ENCODE data around the gene WNT4.

WNT4 gene

DNA sequence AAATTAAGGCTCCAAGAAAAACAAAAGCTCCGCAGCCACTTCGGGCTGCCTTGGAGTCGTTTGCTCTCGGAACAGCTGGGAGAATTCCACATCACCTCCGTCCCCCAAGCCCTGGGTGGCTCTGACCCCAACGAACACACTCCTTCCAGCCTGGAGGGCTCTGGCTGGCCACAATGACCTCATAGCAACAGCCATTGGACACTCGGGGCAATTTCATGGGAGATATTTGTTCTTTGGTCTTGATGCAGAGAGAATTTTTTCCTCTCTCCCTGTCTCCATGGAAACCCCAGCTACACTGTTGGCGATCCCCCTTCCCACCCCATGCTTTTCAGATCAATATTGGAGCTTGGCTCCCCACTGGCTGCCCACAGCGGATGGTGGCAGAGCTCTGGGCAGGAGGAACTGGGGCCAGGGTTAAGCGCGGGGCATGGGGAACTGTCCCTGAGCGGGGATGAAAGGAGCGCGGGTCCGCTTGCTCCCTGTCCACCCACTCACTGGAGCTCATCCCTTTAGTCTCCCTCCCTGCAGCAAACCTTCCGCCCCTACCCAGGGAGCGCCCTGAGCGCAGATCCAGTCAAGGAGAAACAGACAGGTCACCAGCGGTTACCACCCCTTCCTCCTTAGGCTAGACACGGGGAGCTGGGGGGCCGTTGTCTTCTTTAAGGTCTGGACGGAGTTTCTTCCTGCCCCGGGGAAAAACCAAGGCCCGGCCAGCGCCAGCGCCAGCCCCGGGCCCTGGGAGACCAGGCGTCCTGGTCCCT is 1.2 kb downstream of the WNT4 start:
- H3K9me3 ChIP-seq (ENCODE audit: insufficient read depth, low read length, severe bottlenecking), result no peaks in the 10 kb centered on the region
- no peak for DNase-seq
- H3K9ac ChIP-seq (ENCODE audit: low read depth, low read length), result no peak overlapping the region
- no peaks in the 10 kb centered on the region for H3K27me3 ChIP-seq (ENCODE audit: insufficient read depth, low read length, poor library complexity)
- no peak overlapping the region for H3K4me3 ChIP-seq (ENCODE audit: low read depth in 1 of 2, low read length in 2 of 2)
- no peak for ATAC-seq (ENCODE audit: insufficient read depth, low read depth)
- H3K36me3 ChIP-seq (ENCODE audit: insufficient read depth, low read length), result no peaks in the 10 kb centered on the region
- H3K4me1 ChIP-seq (ENCODE audit: insufficient read depth, low read length), result no peaks in the 10 kb centered on the region
- H2AFZ ChIP-seq (ENCODE audit: low read depth, low read length), result no peak overlapping the region
- H4K20me1 ChIP-seq (ENCODE audit: insufficient read depth, low read length), result peaks cover 32% of the 10 kb centered on the region
- no peak overlapping the region for H3K4me2 ChIP-seq (ENCODE audit: insufficient read depth, low read length)
- TF ChIP-seq, protein P1, sequence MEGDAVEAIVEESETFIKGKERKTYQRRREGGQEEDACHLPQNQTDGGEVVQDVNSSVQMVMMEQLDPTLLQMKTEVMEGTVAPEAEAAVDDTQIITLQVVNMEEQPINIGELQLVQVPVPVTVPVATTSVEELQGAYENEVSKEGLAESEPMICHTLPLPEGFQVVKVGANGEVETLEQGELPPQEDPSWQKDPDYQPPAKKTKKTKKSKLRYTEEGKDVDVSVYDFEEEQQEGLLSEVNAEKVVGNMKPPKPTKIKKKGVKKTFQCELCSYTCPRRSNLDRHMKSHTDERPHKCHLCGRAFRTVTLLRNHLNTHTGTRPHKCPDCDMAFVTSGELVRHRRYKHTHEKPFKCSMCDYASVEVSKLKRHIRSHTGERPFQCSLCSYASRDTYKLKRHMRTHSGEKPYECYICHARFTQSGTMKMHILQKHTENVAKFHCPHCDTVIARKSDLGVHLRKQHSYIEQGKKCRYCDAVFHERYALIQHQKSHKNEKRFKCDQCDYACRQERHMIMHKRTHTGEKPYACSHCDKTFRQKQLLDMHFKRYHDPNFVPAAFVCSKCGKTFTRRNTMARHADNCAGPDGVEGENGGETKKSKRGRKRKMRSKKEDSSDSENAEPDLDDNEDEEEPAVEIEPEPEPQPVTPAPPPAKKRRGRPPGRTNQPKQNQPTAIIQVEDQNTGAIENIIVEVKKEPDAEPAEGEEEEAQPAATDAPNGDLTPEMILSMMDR (IDR thresholded peaks at IDR 0.05; ENCODE audit: borderline replicate concordance, extremely low read depth, low read length, poor library complexity, severe bottlenecking), result no peak
- no peak for TF ChIP-seq EZH2 (IDR thresholded peaks at IDR 0.05; ENCODE audit: borderline replicate concordance, low read depth, low read length, severe bottlenecking)
- no peaks in the 10 kb centered on the region for H3K79me2 ChIP-seq (ENCODE audit: insufficient read depth, low read length)
- H3K27ac ChIP-seq (ENCODE audit: low read length), result no peak overlapping the region

DNA sequence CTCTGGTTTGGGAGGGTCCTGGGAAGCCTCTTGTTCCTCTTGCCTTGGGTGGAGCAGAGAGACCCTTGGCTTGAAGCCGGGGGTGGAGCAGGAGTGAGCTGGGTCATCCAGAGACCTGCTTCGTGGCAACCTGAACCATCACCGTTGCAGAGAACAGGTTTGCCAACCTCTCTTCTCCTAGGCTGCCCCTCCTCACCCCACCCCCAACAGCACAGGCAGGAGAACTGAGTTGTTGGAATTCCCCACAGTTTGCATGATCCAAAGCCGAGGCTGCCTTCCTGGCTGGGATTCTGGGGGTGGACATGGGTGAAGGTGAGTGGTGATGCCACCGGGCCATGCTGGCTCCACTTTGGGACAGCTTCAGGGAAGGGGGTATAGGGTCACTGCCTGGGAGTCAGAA is 2.2 kb downstream of the WNT4 start:
- H3K9ac ChIP-seq (ENCODE audit: low read depth, low read length), result no peak overlapping the region

DNA sequence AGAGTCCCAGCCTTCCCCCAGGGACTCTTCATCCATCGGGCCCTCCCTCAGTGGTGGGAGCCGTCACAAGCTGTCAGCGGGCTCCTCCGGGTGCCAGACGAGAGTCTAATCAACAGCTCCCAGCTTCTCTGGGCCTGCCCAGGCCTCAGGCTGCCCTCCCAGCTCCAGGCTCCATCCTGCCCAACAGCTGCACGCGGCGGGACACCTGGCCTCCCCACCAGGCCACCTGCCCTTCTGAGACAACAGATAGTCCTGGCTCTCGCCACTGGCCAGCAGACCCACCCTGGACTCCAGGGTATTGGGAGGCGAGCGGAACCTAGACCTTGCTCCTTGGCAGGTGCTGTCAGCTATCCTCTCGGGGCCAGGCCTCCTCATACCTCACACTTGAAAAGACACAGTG is 3.1 kb downstream of the WNT4 start:
- no peaks in the 10 kb centered on the region for H3K36me3 ChIP-seq (ENCODE audit: insufficient read depth, low read length)
- no peak overlapping the region for H3K9ac ChIP-seq (ENCODE audit: low read depth, low read length)
- H3K4me1 ChIP-seq (ENCODE audit: insufficient read depth, low read length), result no peaks in the 10 kb centered on the region
- no peaks in the 10 kb centered on the region for H3K9me3 ChIP-seq (ENCODE audit: insufficient read depth, low read length, severe bottlenecking)
- no peak for DNase-seq
- H3K27ac ChIP-seq (ENCODE audit: low read length), result no peak overlapping the region
- no peaks in the 10 kb centered on the region for H3K27me3 ChIP-seq (ENCODE audit: insufficient read depth, low read length, poor library complexity)
- no peak for ATAC-seq (ENCODE audit: insufficient read depth, low read depth)
- H3K4me2 ChIP-seq (ENCODE audit: insufficient read depth, low read length), result no peak overlapping the region
- H3K79me2 ChIP-seq (ENCODE audit: insufficient read depth, low read length), result no peaks in the 10 kb centered on the region
- peaks cover 43% of the 10 kb centered on the region for H4K20me1 ChIP-seq (ENCODE audit: insufficient read depth, low read length)
- no peak overlapping the region for H3K4me3 ChIP-seq (ENCODE audit: low read depth in 1 of 2, low read length in 2 of 2)
- no peak overlapping the region for H2AFZ ChIP-seq (ENCODE audit: low read depth, low read length)
- TF ChIP-seq EZH2 (IDR thresholded peaks at IDR 0.05; ENCODE audit: borderline replicate concordance, low read depth, low read length, severe bottlenecking), result no peak
- TF ChIP-seq, protein P1 (IDR thresholded peaks at IDR 0.05; ENCODE audit: borderline replicate concordance, extremely low read depth, low read length, poor library complexity, severe bottlenecking), result no peak

More for the DNA sequence above, 2.2 kb downstream of the WNT4 start:
- Histone ChIP-seq H3K4me2 (ENCODE audit: insufficient read depth, low read length) (no peak overlapping the region), H3K27ac (ENCODE audit: low read length) (no peak overlapping the region), H3K36me3 (ENCODE audit: insufficient read depth, low read length) (no peaks in the 10 kb centered on the region), H3K9me3 (ENCODE audit: insufficient read depth, low read length, severe bottlenecking) (no peaks in the 10 kb centered on the region), H3K4me1 (ENCODE audit: insufficient read depth, low read length) (no peaks in the 10 kb centered on the region), H3K4me3 (ENCODE audit: low read depth in 1 of 2, low read length in 2 of 2) (no peak overlapping the region), H4K20me1 (ENCODE audit: insufficient read depth, low read length) (peaks cover 38% of the 10 kb centered on the region), H3K79me2 (ENCODE audit: insufficient read depth, low read length) (no peaks in the 10 kb centered on the region), H2AFZ (ENCODE audit: low read depth, low read length) (no peak overlapping the region), H3K27me3 (ENCODE audit: insufficient read depth, low read length, poor library complexity) (no peaks in the 10 kb centered on the region)
- ATAC-seq (ENCODE audit: insufficient read depth, low read depth), result no peak
- DNase-seq, result no peak
- TF ChIP-seq, protein P1 (IDR thresholded peaks at IDR 0.05; ENCODE audit: borderline replicate concordance, extremely low read depth, low read length, poor library complexity, severe bottlenecking), result no peak
- no peak for TF ChIP-seq EZH2 (IDR thresholded peaks at IDR 0.05; ENCODE audit: borderline replicate concordance, low read depth, low read length, severe bottlenecking)

Measured in DND-41 (cell line).